Activated naive CD8-positive, alpha-beta T cell (primary cell): ENCODE results near the gene CDH5.
"Not testable (repeated sequence)": the region's sequence is repeated elsewhere in the genome, so short reads cannot be mapped to it uniquely, and the experiment has no call there.

Source experiments
- H3K27ac Mint-ChIP-seq: one replicate; pipeline ENCODE4 v1.8.0; 2021; ENCODE audit warnings: mixed read lengths
- H3K27me3 Mint-ChIP-seq: one replicate; pipeline ENCODE4 v1.8.0; 2021; ENCODE audit warnings: mixed read lengths
- H3K36me3 Mint-ChIP-seq: one replicate; pipeline ENCODE4 v1.8.0; 2021; ENCODE audit warnings: mixed read lengths
- H3K4me1 Mint-ChIP-seq: one replicate; pipeline ENCODE4 v1.8.0; 2021; ENCODE audit warnings: low read depth, mixed read lengths
- H3K4me3 Mint-ChIP-seq: one replicate; pipeline ENCODE4 v1.8.0; 2021; ENCODE audit warnings: mild to moderate bottlenecking, mixed read lengths
- H3K9me3 Mint-ChIP-seq: one replicate; pipeline ENCODE4 v1.8.0; 2021; ENCODE audit warnings: low read depth, mixed read lengths

CDH5 gene

DNA sequence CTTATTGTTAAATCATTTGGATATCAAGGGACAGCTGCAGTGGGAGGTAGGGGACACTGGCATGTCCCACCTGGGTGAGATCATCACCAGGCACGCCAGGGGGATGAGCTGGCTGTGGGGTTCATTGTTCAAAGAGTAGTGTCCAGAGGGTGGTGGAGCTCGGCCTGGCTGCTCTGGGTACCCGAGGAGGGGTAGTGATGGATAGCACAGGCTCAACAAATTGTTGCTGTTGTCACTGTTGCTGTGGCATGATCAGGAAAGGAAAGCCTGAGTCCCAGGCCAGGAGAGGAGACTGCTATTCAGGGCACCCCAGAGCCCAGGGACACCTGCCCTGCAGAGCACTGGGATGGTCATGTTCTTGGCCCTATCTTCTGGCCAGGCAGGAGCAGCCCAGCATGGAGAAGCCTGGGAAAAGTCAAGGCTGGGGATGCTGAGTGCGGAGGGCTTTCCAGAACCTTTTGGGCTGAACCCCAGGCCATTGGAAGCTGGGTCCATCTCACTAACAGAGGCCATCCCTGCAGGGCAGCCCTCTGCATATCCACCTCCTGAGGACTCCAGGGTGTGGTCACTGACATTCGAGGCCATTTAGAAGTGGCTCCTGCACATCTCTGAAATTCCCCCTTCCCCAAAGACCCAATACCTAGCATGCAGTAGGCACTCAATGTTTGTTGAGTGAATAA lies 72.7 kb downstream of the CDH5 start:
- H3K27me3 Mint-ChIP-seq: peaks cover 4% of the 10 kb centered on the region

DNA sequence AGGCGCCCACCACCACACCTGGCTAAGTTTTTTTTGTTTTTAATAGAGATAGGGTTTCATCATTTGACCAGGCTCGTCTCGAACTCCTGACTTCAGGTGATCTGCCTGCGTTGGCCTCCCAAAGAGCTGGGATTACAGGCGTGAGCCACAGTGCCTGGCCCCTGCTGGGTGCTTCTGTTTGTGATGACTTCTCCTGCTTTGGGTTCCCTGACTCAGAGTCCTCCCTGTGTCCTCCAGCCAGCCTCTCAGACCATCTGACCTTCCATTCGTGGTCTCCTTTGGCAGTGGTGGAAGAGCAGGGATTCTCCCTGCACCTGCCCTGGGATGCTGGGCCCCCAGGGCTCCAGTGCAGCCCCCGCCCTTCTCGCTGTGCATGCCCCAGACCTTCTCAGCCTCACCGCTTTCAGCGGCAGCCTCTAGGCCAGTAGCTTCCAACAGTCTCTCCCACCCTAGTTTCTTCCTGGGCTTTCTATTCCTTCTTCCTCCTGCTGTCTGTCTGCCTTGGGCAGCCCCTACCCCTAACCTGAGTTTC lies 73.8 kb downstream of the CDH5 start:
- Mint-ChIP-seq H3K4me1 (no peaks in the 10 kb centered on the region), H3K27ac (no peak overlapping the region), H3K4me3 (no peak overlapping the region), H3K9me3 (no peaks in the 10 kb centered on the region), H3K27me3 (peaks cover 4% of the 10 kb centered on the region), H3K36me3 (no peaks in the 10 kb centered on the region)

More for the DNA sequence above, 72.7 kb downstream of the CDH5 start:
- no peaks in the 10 kb centered on the region for H3K36me3 Mint-ChIP-seq
- no peaks in the 10 kb centered on the region for H3K9me3 Mint-ChIP-seq
- H3K27ac Mint-ChIP-seq: no peak overlapping the region
- no peak overlapping the region for H3K4me3 Mint-ChIP-seq
- no peaks in the 10 kb centered on the region for H3K4me1 Mint-ChIP-seq

DNA sequence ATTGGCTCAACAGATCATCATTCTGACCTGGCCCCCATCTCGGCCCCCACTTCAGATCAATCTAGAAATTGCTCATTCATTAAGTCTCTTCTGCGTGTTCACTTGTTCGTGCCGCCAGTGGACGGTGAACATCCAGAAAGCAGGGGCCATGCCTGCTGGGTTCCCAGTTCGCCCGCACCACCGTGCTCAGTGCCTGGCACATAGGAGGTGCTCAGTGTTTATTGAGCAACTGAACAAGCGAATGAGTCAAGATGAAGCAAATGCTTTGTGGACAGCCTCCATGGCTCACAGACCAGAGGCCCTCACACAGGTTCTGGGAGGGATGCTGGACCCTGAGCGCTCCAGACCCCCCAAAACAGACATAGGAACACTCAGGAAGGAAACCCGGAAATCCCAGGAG lies 74.5 kb downstream of the CDH5 start:
- H3K9me3 Mint-ChIP-seq: no peaks in the 10 kb centered on the region
- H3K27me3 Mint-ChIP-seq: peaks cover 7% of the 10 kb centered on the region
- H3K27ac Mint-ChIP-seq: no peak overlapping the region
- H3K4me3 Mint-ChIP-seq: no peak overlapping the region
- H3K36me3 Mint-ChIP-seq: no peaks in the 10 kb centered on the region
- no peaks in the 10 kb centered on the region for H3K4me1 Mint-ChIP-seq

DNA sequence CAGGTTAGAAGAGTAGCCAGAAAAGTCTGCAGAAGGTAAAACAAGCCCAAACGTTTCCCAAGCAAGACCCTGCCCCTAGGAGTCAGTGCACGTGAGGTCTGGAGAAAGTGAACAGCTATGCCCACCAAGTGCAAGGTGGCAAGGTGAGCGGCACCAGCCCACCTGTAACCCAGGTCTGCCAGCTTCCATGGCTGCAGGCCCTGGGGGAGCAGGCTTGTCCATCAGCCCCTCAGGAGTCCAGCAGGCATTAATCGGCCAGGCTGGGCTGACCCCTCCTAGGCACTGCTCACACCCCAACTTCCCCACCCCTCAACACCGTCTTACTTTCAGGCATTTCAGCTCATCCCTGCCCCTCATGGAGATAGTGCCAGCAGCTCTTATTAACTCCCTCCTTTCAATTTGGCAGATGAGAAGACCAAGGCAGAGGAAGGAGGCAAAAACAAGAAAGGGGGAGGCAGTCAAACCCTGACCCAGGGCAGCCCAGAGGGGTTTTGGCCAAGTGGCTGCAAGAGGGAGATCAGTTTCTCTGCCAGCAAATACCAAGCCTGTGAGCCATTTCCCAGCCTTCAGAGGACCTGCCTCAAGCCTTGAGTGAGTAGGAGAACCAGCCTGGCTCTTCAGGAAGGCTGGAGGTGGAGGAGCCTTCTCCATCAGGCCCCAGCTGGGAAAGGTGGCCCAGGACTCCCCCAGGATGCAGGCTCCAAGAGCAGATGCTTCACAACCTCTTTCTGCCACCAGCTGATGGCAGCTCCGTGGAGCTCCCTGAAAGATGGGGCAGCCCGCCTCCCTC lies 75.3 kb downstream of the CDH5 start:
- Mint-ChIP-seq H3K27ac (no peak overlapping the region), H3K9me3 (no peaks in the 10 kb centered on the region), H3K4me1 (no peaks in the 10 kb centered on the region), H3K27me3 (peaks cover 10% of the 10 kb centered on the region), H3K4me3 (no peak overlapping the region), H3K36me3 (no peaks in the 10 kb centered on the region)

DNA sequence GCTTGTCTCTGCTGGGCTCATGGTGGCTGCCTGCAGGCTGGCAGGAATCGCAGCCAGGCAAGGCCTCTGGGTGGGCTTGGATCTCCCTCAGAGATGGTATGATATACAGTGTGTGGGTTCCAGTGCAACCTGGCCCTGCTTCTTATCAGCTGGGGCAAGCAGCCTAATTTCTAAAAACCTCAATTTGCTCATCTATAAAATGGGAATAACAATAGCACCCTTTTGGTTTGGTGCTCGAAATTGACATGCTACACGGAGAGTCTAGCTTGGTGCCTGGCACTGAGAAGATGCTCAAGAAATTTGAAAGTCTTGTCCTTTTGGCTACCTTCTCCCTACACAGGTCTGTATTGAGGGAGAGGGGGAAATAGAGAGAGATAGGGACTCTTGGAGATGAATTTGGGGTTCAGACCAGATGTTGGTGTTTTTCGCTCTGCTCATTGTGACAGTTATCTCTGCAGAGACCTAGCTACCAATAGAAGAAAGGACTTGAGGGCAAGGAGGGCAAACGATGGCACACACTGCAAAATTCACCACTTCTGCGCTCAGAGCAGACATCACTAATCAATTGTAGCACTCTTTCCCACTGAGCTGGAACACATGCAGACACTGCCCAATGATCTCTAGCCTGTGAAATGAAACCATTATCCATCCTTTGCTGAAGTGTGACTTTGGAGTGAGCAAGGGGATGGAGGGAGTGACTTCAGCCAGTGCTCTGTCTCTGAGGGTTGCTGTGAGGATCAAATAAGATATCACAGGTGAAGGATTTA lies 76.2 kb downstream of the CDH5 start:
- H3K27ac Mint-ChIP-seq: no peak overlapping the region
- no peaks in the 10 kb centered on the region for H3K36me3 Mint-ChIP-seq
- no peak overlapping the region for H3K4me3 Mint-ChIP-seq
- H3K27me3 Mint-ChIP-seq: peaks cover 10% of the 10 kb centered on the region
- H3K4me1 Mint-ChIP-seq: no peaks in the 10 kb centered on the region
- no peaks in the 10 kb centered on the region for H3K9me3 Mint-ChIP-seq

DNA sequence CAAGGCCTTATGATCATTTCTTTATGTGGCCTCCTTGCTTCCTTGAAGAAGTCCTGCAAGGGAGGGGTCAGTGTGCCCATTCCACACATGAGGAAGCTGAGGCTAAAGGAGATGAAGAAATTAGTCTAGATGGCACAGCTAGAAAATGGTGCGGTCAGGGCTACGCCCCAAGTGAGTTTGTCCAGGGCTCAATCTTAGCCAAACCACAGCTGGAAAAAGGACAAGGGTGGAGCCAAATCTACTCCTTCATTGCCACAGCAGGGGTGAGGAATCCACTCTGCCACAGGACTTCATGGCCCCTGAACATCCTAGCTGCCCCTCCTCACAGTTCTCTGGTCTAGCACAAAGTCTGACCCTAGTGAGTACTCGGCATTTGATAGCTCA lies 76.8 kb downstream of the CDH5 start:
- Mint-ChIP-seq H3K27ac (no peak overlapping the region), H3K4me1 (no peaks in the 10 kb centered on the region), H3K36me3 (no peaks in the 10 kb centered on the region), H3K4me3 (no peak overlapping the region), H3K27me3 (peaks cover 10% of the 10 kb centered on the region), H3K9me3 (no peaks in the 10 kb centered on the region)

DNA sequence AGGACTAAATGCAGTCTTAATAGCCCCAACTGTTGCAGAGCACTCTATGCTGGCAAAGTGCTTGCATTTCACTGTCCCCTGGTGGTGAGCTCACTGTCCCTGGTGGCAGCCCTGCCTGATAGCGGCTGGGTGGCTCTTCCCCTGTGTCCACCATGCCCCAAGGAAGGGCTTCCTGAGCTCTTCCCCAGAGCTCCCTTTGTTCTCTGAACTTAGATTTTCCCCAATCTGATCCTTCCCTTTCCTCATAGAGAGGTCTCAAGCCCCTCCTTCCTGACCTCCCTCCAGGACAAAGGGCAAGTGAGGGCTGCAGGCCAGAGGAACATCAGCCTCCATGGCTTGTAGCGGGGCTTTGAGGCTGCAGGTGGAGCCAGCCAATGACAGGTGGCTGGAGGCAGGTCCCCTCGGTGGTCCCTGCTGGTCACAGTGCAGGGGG lies 77.6 kb downstream of the CDH5 start:
- Mint-ChIP-seq H3K4me1 (no peaks in the 10 kb centered on the region), H3K36me3 (no peaks in the 10 kb centered on the region), H3K27ac (no peak overlapping the region), H3K4me3 (no peak overlapping the region), H3K27me3 (peaks cover 10% of the 10 kb centered on the region), H3K9me3 (no peaks in the 10 kb centered on the region)

DNA sequence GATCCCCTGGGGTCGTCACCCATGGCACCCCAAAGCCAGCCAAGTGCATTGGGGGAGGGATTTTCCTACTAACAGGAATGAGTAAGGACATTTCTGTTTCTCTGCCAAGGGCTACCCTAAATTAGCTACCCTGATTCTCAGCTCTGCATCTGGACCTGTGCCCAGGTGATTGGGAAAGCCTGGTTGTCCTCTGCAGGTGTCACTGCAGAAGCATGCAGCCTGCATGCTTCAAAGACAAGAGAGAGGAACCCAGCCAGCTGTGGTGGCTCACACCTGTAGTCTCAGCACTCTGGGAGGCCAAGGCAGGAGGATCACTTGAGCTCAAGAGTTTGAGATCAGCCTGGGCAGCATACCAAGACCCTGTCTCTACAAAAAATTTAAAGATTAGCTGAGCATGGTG lies 80.2 kb downstream of the CDH5 start:
- Mint-ChIP-seq H3K36me3 (no peaks in the 10 kb centered on the region), H3K27ac (no peak overlapping the region), H3K27me3 (peaks cover 6% of the 10 kb centered on the region), H3K9me3 (no peaks in the 10 kb centered on the region), H3K4me1 (no peaks in the 10 kb centered on the region), H3K4me3 (no peak overlapping the region)

DNA sequence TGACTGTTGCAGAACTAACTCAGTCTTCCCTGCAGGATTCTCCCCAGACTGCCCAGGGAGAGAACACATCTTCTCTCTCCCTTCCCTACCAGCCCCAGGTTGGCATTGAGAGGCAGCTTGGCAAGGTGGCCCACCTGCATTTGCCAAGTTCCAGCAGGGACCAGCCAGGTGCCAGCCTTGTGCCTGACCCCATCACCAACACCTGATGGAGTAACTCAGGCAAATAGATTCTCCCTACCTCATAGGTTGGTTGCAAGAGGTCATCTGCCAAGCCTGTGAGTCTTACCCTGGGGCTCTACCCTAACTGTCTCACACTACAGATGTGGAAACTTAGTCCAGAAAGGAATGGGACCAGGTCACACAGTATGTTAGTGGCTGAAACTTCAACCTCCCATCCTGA lies 81.0 kb downstream of the CDH5 start:
- H3K36me3 Mint-ChIP-seq: no peaks in the 10 kb centered on the region
- H3K4me3 Mint-ChIP-seq: no peak overlapping the region
- no peaks in the 10 kb centered on the region for H3K9me3 Mint-ChIP-seq
- no peaks in the 10 kb centered on the region for H3K4me1 Mint-ChIP-seq
- H3K27me3 Mint-ChIP-seq: peaks cover 6% of the 10 kb centered on the region
- no peak overlapping the region for H3K27ac Mint-ChIP-seq

DNA sequence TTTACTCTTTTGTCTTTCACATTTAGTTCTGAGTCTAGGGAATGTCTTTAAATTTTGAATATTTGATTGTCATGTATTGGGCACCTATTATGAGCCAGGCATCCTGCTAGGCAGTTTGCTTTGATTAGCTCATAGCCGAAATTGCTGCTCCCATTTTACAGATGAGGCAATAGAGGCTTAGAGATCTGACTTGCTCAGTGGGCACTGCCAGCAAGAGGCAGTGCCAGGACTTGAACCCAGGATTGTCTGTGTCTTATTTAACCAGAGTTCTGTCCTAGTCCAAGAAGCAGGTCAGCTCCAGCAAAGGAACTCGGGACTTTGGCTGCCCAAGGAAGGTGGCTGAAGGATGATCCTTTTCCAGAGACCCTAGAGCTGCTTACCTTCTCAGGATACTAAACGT lies 85.1 kb downstream of the CDH5 start:
- Mint-ChIP-seq H3K4me1 (peaks cover 9% of the 10 kb centered on the region), H3K36me3 (no peaks in the 10 kb centered on the region), H3K27me3 (no peaks in the 10 kb centered on the region), H3K27ac (no peak overlapping the region), H3K9me3 (no peaks in the 10 kb centered on the region), H3K4me3 (no peak overlapping the region)

DNA sequence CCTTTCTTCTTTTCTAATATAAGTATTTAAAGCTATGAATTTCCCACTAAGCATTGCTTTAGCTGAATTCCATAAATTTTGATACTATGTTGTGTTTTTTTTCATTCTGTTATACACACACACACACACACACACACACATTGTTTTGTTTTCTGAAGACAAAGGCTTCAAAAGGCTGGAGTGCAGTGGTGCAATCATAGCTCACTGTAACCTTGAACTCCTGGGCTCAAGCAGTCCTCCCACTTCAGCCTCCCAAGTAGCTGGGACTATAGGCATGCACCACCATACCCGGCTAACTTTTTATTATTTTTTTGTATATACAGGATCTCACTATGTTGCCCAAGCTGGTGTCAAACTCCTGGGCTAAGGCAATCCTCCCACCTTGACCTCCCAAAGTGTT lies 86.7 kb downstream of the CDH5 start:
- H3K4me1 Mint-ChIP-seq, H3K27me3 Mint-ChIP-seq, H3K36me3 Mint-ChIP-seq, H3K9me3 Mint-ChIP-seq, H3K27ac Mint-ChIP-seq, H3K4me3 Mint-ChIP-seq: not testable (repeated sequence)
